HepG2 (cell line): ENCODE results near the gene ATP6V0D1.

Experiments
- EZH2 ChIP-seq: conservative IDR thresholded peaks from 2 replicates; pipeline ENCODE4 v1.6.1; 2012; ENCODE audit warnings: mild to moderate bottlenecking, low read depth, low read length, moderate library complexity
- HNRNPK ChIP-seq: fragments of 200-400 bp; formaldehyde crosslinking; IDR thresholded peaks from 2 replicates; pipeline ENCODE4 v1.6.1; 2018; ENCODE audit warnings: low read length, low read depth, moderate library complexity, mild to moderate bottlenecking; ENCODE audit not compliant: poor library complexity, severe bottlenecking
- RCOR2 ChIP-seq: IDR thresholded peaks from 2 replicates; pipeline ENCODE4 v1.6.1; 2016; ENCODE audit warnings: missing biosample characterization, missing genetic modification reagents

GRCh38 chr16:67463059-67463458 lies 17.9 kb downstream of the ATP6V0D1 start:
- no peak for TF ChIP-seq EZH2
- no peak for TF ChIP-seq RCOR2 (CRISPR knock-in tag)
- TF ChIP-seq HNRNPK = no peak
